GM21528 (cell line): Measurements from ENCODE around the gene KRT71.

Source experiments
- ATAC-seq: cut with Tn5 transposase; IDR thresholded peaks from one replicate; pipeline ENCODE4 v1.9.1; 2021; ENCODE audit warnings: mild to moderate bottlenecking, moderate library complexity; ENCODE audit not compliant: unreplicated experiment, low FRiP score

Gene KRT71

DNA sequence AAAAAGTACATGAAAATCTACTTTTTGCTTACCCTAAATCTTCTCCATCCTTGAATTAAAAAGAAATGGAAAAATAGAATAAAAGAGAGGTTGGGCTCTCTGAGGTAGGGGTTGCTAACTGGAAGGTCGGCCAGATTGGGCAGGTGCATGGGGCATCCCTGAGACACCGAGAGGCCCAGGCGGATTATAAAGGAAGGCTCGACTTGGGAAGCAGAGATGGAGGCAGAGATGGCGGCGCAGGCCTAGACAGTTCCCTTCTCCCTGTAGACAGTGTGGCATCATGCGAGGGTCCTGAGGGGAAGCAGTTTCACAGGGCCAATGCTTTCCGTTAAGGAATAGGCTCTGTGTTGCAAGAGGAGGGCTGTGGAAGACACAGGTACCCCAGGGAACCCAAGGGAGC is 24.4 kb upstream of the KRT71 start:
- no peak for ATAC-seq

GRCh38 chr12:52575948-52576347 is 23.0 kb upstream of the KRT71 start:
- ATAC-seq: no peak

DNA sequence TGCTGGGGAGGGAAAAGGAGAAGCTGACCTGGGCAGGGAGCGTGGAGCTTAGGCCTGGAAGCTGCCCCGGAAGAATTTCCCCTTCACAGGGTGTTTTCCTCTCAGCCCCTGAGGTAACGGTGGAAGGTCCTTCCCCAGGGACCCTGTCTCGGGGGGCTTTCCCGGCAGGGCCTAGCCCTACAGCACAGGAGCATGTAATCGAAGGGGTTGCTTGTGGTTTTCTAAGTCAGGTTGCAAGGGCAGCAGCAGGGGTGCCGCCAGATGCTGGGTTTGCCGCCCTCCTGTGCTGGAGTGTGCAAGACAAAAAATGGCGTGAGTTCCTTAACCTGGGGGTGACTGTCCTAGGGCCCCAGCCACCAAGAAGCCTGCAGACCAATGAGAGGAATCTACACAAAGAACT is 22.3 kb upstream of the KRT71 start:
- no peak for ATAC-seq

DNA sequence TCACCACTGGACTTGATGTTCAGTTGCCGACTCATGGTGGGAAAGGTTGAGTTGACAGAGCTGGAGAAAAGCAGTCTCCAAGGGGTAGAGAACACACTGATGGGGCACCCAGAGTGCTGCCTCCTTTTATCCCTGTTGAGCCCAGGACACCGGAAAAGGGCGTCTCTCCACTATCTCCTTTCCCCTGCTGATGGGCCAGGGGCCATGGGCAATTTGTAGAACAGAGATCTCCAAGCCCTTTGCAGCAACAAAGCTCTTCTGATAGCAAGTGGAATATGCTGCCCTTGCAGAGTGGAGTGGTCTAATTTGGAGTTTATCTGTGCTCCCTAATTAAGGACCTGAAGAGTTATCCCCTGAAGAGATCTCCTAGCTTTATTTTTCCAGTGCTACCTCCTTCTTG is 20.8 kb upstream of the KRT71 start, which contains the start of gene KRT74:
TSS of gene KRT74 (minus strand) at position 101 of the 400 bp plus-strand sequence. CDS start at position 35, 66 bp downstream.
- no peak for ATAC-seq

DNA sequence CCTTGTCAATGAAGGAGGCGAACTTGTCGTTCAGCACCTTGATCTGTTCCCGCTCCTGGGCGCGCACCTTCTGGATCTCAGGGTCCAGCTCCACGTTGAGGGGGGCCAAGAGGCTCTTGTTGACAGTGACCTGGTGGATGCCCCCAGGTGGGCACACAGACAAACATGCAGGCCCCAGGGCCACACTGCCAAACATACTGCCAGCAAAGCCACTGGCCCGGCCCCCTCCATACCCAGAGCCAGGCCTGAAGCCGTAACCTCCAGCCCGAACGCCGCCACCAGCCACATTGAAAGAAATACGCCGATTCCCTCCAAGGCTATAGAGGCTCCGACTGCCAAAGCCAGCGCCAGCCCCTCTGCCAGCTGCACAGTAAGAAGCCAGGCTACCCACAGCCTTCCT is 20.4 kb upstream of the KRT71 start:
- ATAC-seq: no peak

GRCh38 chr12:52570511-52570910 is 17.6 kb upstream of the KRT71 start:
- ATAC-seq: no peak

DNA sequence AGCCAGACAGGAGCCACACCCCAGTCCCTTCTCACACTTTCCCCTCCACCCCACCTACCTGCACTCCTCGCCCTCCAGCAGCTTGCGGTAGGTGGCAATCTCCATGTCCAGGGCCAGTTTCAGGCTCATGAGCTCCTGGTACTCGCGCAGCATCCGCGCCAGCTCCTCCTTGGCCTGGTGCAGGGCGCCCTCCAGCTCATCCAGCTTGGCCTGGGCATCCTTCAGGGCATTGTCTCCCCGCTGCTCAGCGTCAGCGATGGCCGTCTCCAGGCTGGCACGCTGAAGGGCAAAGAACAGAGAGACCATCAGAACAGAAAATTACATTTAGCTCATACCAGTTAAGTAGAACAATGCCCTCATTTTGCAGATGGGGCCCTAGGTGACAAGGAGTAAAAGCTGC is 15.2 kb upstream of the KRT71 start:
- ATAC-seq: no peak

DNA sequence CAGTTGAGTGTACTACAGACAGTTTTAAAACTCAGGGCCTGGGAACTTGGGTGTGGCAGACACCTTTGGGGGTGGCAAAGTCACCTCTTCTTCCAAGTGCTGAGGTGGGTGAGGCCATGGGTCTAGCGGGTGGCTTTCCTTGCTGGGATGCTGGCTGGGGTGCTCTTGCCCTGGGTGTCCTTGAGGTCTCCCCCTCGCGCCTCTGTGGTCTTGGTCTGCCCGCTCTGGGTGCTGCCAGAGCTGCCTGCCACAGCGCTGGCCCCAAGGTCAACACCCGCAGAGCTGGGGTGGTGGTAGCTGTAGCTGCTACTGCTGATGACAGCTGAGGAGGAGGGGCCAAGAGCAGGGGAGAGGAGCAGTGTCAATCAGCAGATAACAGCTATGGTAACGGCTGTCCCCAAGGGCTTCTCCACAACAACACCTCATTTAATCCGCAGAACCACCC is 13.9 kb upstream of the KRT71 start:
- ATAC-seq: no peak

DNA sequence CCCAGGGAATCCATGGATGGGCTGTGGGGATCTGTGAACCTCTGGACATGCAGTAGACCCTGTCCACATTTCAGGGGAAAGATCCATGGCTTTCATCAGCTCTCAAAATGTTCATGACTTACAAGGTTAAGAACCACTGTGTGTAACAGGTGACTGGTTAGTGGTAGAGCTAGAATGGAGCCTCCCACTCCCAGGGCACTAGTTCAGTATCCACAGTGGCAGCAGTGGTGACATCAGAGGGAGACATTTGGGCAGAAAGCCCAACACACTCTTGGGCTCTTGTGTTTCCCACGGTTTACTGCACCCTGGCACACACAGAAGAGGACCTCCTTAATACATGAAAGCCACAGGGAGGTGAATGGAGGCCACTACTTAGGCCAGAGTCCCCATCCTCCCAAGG is 11.6 kb upstream of the KRT71 start:
- ATAC-seq: no peak

DNA sequence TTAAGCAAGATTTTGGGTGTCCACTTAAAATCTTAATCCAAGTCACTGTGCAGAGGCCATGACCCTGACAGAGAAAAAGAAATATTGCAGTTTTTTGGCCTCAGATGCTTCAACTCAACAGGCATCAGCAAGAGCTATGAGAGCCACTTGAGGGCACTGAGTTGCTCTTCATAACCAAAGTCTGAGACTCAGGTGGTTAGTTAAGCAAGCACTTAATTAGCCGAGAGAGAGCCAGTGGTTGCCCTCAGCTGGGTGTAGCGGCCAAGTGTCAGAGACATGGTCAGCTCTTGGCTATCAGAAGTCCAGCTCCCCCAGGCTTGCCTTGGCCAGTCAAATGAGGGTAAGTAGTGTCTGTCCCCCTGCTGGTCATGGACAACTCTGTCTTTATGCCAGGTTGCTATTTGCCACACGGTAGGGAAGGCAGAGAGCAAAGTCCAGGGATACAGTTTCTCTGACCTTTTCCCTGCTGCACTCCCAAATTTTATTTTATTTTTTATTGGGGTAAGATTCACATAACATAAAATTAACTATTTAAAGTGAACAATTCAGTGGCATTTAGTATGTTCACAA is 9.0 kb upstream of the KRT71 start:
- ATAC-seq: no peak

- ATAC-seq: no peak
Measured at GRCh38 chr12:52559979-52560378, 7.0 kb upstream of the KRT71 start.

DNA sequence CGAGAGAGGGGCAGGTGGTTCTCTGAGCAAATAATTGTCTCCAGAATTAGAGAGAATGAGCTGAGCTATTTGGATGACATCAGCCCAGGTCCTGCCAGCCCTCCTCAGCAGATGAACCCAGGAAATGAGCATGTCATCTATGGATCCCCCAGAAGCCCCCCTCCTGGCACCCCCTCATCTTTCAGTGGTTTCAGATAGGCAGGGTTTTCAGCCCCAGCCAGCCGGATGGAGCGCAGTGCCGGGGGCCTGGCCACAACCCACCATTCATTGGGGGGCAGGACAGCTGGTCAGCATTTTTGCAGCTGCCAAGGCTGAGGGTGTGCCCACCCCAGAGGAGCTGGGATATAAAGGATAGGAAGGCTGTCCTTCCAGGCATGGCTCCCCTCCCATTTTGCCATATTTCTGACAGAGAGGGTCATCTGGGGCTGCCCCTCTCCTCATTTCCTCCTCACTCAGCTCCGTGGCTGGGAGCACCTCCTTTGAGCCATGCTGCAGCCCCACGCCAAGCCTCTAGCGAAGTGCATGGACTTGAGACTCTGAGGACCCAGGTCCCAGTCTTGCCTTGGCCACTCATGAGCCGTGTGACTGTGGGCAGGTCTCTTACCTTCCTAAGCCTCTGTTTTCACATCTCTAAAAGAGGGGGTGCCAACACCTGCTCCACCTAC is 6.0 kb upstream of the KRT71 start:
- ATAC-seq: no peak

DNA sequence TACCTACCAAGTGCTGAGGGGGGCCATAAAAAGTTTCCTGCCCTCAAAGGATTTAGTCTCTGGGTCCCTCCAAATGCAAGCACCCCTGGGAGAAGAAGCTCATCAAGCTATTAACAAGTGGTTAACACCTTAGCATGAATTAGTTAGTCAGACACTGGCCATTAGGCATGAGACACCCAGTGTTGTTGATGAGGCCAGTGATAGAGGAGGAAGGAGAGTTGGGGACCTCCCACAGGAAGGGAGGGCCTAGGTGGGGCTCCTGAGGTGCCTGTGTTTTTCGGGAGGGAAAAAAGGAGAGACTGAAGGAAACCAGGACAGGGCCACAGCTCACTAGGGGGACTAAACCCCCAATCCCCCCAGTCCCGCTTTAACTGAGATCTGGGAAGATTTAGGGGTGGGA is 4.5 kb upstream of the KRT71 start:
- no peak for ATAC-seq

DNA sequence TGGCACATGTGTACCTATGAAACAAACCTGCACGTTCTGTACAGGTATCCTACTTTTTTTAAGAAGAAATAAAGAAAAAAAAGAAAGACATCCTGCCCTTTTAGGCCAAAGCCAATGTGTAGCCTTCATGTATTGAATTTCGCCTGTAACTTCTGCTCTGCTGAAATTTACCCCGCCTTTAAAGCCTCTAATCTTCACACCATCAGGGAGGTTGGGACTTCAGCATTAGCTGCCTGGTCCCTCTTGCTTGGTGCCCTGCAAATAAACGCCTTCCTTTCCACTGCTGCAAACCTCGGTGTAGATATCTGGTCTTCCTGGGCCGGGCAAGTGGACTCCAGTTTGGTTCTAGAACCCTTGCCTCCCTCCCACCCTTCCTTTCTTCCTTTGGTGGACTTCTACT is 2.6 kb upstream of the KRT71 start:
- ATAC-seq: no peak

- no peak for ATAC-seq
Measured at GRCh38 chr12:52552055-52552454, 890 bp downstream of the KRT71 start.

DNA sequence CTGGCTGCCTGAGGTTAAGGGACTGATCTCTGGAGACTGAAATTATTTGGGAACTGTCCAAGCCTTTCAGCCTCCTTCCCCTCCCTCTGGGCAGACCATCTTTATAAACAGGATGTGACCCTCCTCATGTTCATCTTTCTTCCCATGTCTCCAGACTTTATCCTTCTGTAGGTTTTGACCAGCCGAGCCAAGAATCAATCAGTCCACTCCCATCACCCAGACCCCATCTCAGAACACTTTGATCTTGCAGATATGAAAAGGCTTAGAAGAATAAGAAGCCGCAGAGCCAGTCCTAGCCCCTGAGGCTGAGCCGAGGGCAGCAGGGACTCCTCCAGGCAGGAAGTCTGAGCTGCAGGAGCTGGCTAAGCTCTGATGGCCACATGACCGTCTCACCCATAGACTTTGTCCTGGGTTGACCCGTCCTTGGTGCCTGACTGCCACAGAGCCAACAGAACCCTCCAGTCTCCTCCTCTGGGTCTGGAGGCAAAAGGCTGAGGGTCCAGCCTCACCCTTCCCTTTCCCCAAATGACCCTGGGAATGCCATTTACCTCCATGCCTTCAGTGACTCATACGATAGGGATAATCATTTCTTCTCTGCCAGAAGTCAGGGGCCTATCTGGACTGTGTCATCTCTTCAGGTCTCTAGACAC is 1.6 kb downstream of the KRT71 start:
- no peak for ATAC-seq

DNA sequence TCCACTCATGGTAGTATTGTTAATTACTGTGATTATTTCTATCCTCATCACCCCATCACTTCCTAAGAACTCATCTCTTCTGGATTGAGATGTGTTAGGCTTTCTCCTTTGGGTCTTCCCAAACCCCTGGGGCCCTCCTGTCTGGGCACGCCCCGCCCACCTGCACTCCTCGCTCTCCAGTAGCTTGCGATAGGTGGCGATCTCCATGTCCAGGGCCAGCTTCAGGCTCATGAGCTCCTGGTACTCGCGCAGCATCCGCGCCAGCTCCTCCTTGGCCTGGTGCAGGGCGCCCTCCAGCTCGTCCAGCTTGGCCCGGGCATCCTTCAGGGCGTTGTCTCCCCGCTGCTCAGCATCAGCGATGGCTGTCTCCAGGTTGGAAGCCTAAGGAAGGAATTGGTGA is 6.8 kb downstream of the KRT71 start:
- ATAC-seq: no peak

DNA sequence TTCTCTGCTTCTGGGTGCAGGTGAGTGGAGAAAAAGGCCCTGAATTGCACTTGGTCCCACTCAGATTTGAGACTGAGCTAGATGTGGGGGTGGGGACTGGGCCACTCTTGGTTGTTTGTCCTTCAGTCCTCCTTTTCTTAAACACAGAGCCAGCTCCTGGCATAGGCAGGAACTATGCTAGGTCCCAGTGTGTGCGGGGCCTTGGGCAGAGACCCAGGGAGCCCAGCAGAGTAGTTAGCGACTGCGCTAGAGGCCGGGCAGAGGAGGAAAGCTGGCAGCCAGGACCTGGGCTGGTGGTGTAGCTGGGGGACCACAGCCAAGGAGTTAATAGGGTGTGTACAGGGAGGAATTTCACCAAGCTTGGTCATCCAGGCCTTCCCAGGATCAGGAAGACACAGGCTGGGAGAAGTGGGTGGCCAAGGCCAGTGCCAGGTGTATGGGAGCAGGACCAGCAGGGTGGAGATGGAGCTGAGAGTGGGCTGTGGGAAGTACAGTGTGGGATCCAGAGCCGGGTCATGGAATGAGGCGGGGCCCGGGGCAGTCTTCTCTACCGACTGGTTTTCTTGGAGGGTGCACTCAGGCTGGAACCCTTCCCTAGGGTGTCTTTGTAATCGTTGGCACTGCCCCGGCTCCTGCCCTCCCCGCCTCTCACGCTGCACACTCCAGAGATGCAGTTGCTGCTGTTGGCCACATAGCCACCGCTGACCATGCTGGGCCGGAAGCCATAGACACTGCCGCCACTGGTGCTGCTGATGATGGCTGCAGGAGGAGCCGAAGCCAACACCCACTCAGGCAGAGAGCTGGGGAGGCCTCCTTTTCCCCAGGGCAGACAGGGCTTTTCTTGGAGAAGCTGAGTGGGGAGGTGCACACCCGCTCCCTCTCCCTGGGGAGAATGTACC is 8.7 kb downstream of the KRT71 start:
- ATAC-seq: no peak

DNA sequence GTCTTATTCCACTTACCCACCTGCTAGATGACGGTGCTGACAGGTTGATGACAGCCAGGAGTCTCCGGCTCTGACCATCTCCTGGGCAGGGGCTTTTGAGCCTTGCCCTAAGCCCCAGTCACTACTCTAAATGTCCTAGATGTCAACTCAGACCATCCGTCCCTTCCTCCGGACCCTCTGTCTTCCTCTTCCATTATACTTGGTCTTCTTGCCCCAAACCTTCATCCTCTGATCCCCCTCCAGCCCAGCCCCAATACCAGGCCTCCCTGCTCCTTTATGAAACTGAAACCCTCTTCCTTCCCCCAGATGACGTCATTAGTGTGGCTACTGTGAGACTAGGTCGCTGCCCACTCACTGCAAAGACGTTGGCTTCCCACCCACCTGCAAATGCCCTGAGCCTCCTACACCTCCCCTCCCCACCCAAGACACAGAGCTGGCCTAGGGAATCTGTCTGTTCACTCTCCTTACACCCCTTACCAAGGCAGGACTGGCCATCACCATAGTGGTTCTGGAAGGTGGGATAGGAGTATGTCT is 10.1 kb downstream of the KRT71 start:
- no peak for ATAC-seq

DNA sequence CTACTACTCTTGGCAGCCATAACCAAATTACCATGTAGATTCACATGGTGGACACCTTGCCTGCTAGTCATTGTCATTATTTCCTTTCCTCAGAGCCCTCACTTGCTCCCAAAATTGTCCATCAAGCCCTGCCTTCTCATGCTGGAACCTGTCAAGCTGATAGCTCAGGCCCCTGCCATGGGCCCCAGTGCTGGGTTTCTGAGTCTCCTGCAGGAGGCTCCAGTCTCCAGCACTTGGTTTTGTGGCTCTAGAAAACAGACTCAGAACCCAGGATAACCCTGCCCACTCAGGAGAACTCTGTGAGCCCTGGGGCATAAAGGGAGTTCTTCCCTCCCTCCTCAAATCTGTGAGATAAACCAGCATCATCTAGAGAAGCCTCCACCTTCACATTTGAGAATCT is 10.8 kb downstream of the KRT71 start:
- ATAC-seq: no peak

- no peak for ATAC-seq
Measured at GRCh38 chr12:52541709-52542108, 11.2 kb downstream of the KRT71 start.
